ENCODE results near the gene IL32. TPM values are rescaled to one million over a fixed set of nuclear protein-coding genes. Genes with fewer than 3 reads are reported as not detected.

Gene IL32
- total and polyA plus RNA-seq, 2 donors, result 175 to 343 TPM

DNA sequence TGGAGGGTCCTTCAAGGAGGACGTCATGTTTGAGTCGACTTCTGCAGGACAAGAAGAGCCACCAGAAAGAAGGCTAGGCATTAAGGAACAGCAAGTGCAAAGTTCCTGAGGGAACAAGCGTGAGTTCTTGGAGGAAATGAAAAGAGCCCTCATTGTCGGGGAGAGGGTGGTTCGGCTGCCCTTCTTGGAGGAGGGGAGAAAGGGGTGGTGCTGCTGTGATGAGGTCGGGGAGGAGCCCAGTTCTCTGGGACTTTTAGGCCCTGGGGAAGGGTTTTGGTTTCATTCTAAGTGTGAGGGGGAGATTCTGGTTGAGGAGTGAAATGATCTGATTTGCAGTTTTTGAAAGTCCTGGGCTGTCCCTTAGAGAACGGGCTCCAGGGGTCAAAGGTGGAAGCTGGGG is 32.8 kb upstream of the IL32 start:
- no peak overlapping the region for H3K4me3 ChIP-seq (ENCODE audit: low read length in 2 of 2)
- 52% methylated on average over 7 of the region's 7 CpGs for WGBS
- H3K9me3 ChIP-seq (ENCODE audit: control insufficient read depth in 2 of 2, insufficient read depth in 1 of 2, low read length in 1 of 2), result peaks cover 0 to 11% of the 10 kb centered on the region in 2 donors
- H3K36me3 ChIP-seq (ENCODE audit: control insufficient read depth in 2 of 2, insufficient read depth in 2 of 2, low read length in 1 of 2), result peaks cover 0 to under 1% of the 10 kb centered on the region in 2 donors
- H3K27ac ChIP-seq (ENCODE audit: low read depth in 1 of 2, low read length in 1 of 2), result no peak overlapping the region
- DNase-seq (ENCODE audit: low read depth in 6 of 9, low spot score in 9 of 9), result no peak
- H3K4me1 ChIP-seq (ENCODE audit: control insufficient read depth in 2 of 2, insufficient read depth in 2 of 2, low read length in 2 of 2), result peaks cover 13 to 25% of the 10 kb centered on the region in 2 donors
- peaks cover 79 to 94% of the 10 kb centered on the region in 2 donors for H3K27me3 ChIP-seq (ENCODE audit: control insufficient read depth in 2 of 2, insufficient read depth in 1 of 2, low read length in 1 of 2)

DNA sequence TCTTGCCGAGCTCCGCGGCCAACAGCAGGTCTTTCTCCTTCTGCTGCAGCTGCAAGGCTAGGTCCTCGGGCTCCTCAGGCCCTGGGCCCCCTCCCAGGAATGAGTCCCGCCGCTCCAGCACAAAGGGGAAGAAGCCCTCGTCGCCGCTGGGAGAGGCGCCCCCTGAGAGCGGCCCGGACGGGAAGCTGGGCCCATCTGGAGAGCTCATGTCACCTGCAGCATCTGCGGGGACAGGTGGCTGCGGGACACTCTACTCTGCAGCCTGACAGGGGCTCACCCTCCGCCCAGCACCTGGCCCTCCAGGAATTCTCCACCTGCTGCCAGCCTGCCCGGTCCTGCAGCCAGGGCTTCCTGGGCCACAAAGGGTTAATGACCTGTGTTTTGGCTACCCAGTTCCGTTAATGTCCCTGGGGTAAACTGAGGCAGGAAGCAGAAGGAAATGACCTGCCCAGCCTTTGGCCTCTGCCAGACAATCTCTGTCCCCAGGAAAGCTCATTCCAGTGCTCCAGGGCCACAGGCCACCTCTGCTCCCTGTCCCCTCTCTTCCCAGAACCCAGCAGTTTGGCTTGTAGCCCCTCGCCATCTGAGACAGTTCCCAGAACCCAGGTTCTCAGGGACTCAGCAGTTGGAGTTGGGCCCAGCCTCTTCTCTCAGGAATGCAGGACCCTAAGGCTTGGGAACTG is 30.0 kb upstream of the IL32 start:
- H3K4me1 ChIP-seq (ENCODE audit: control insufficient read depth in 2 of 2, insufficient read depth in 2 of 2, low read length in 2 of 2), result peaks cover 0 to 2% of the 10 kb centered on the region in 2 donors
- 31% methylated on average over 19 of the region's 19 CpGs for WGBS

DNA sequence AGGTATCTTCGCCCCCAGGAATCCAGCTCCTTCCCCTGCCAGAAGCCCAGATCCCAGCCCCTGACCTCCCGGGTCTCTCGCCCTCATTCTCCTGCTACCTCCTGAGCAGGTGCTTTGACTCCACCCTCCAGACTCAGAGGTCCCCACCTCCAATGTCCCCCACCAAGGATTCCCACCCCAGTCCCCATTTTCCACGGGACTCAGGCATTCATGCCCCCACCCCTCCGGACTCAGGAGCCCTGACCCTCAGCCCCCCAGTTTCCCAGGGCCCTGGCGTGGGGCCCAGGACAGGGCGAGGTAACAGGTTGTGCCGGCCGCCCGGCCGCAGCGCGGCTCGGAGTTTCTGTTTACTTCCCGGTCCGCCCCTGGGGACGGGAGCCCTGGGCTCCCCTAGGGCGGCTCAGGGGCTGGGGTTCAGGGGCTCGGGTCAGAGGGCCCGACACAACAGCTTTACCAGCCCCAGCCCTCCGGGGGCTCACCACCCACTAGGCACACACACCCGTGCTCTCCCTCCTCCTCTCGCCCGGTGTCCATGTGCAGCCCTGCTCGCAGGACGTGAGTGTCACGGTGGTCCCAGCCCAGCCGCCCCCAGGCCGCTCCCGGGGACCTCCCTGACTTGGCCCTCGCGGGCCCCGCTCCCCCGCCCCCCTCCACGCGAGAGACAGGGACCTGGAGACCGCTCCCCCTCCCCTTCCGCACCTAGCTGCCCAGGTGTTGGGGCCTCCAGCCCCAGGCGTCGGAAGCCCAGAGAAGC is 29.3 kb upstream of the IL32 start:
- H3K4me3 ChIP-seq (ENCODE audit: low read length in 2 of 2), result no peak overlapping the region
- WGBS, result 4% methylated on average over 40 of the region's 40 CpGs
- no peak for DNase-seq (ENCODE audit: low read depth in 6 of 9, low spot score in 9 of 9)
- H3K4me1 ChIP-seq (ENCODE audit: control insufficient read depth in 2 of 2, insufficient read depth in 2 of 2, low read length in 2 of 2), result peaks cover 0 to 2% of the 10 kb centered on the region in 2 donors
- H3K9me3 ChIP-seq (ENCODE audit: control insufficient read depth in 2 of 2, insufficient read depth in 1 of 2, low read length in 1 of 2), result no peaks in the 10 kb centered on the region
- peaks cover 69 to 96% of the 10 kb centered on the region in 2 donors for H3K27me3 ChIP-seq (ENCODE audit: control insufficient read depth in 2 of 2, insufficient read depth in 1 of 2, low read length in 1 of 2)
- no peak overlapping the region for H3K27ac ChIP-seq (ENCODE audit: low read depth in 1 of 2, low read length in 1 of 2)
- no peaks in the 10 kb centered on the region for H3K36me3 ChIP-seq (ENCODE audit: control insufficient read depth in 2 of 2, insufficient read depth in 2 of 2, low read length in 1 of 2)

More for the DNA sequence above, 30.0 kb upstream of the IL32 start:
- Histone ChIP-seq H3K27me3 (ENCODE audit: control insufficient read depth in 2 of 2, insufficient read depth in 1 of 2, low read length in 1 of 2) (peaks cover 76 to 99% of the 10 kb centered on the region in 2 donors), H3K27ac (ENCODE audit: low read depth in 1 of 2, low read length in 1 of 2) (no peak overlapping the region), H3K9me3 (ENCODE audit: control insufficient read depth in 2 of 2, insufficient read depth in 1 of 2, low read length in 1 of 2) (no peaks in the 10 kb centered on the region), H3K4me3 (ENCODE audit: low read length in 2 of 2) (no peak overlapping the region), H3K36me3 (ENCODE audit: control insufficient read depth in 2 of 2, insufficient read depth in 2 of 2, low read length in 1 of 2) (no peaks in the 10 kb centered on the region)
- no peak for DNase-seq (ENCODE audit: low read depth in 6 of 9, low spot score in 9 of 9)

DNA sequence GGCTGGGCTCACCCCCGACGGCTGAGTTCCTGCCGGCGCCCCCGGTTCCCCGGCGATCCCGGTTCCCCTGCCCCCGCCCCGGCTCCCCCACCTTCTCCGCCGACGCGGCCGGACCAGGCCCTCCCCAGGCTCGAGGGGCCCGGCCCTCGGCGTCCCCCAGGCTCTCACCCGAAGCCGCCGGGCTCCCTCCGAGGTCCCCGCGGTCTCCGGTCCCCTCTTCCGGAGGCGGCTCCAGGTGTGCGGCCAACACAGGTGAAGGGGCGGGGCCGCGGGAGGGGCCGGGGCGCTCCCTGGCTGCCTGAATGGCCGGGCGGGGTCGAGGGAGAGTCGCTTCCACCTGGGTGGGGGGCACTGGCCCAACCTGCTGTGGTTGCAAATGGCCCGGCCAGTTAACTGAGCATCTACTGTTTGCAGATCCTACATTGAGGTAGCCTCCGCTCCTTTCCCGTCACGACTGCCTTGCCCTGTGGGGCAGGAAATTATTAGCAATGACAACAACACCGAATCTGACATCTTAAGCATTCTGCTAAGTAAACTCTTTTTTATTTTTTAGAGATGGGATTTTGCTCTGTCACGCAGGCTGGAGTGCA is 28.6 kb upstream of the IL32 start, which contains the start of gene BICDL2:
BICDL2 (minus strand) TSS at position 219 of the 590 bp plus-strand sequence. CDS start 1,448 bp downstream, outside the sequence.
- Histone ChIP-seq H3K9me3 (ENCODE audit: control insufficient read depth in 2 of 2, insufficient read depth in 1 of 2, low read length in 1 of 2) (no peaks in the 10 kb centered on the region), H3K4me1 (ENCODE audit: control insufficient read depth in 2 of 2, insufficient read depth in 2 of 2, low read length in 2 of 2) (peaks cover 0 to 2% of the 10 kb centered on the region in 2 donors), H3K27me3 (ENCODE audit: control insufficient read depth in 2 of 2, insufficient read depth in 1 of 2, low read length in 1 of 2) (peaks cover 68 to 97% of the 10 kb centered on the region in 2 donors), H3K4me3 (ENCODE audit: low read length in 2 of 2) (no peak within 1 kb of the TSS), H3K27ac (ENCODE audit: low read depth in 1 of 2, low read length in 1 of 2) (no peak within 1 kb of the TSS), H3K36me3 (ENCODE audit: control insufficient read depth in 2 of 2, insufficient read depth in 2 of 2, low read length in 1 of 2) (no peaks in the 10 kb centered on the region)
- 10% methylated on average over 44 of the region's 44 CpGs for WGBS
- DNase-seq (ENCODE audit: low read depth in 6 of 9, low spot score in 9 of 9), result no peak

DNA sequence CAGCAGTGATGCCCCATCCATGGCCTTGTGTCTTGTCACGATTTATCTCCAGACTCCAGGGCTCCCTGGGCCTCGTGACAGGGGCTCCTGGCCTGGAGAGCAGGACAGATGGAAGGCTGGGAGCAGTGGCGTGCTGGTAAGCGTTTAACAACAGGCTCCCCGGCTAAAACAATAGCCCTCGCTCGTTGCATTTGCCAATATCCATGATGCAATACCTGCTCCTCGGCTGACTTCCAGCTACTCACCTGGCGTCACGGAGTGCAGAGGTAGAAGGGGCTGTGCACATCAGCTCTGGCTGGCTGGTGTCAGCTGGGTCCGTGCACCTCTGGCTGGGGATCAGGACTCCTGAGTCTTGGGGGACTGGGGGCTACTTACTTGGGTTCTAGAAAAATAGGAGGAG is 27.2 kb upstream of the IL32 start:
- Histone ChIP-seq H3K9me3 (ENCODE audit: control insufficient read depth in 2 of 2, insufficient read depth in 1 of 2, low read length in 1 of 2) (no peaks in the 10 kb centered on the region), H3K27me3 (ENCODE audit: control insufficient read depth in 2 of 2, insufficient read depth in 1 of 2, low read length in 1 of 2) (peaks cover 65 to 97% of the 10 kb centered on the region in 2 donors), H3K36me3 (ENCODE audit: control insufficient read depth in 2 of 2, insufficient read depth in 2 of 2, low read length in 1 of 2) (no peaks in the 10 kb centered on the region), H3K4me1 (ENCODE audit: control insufficient read depth in 2 of 2, insufficient read depth in 2 of 2, low read length in 2 of 2) (peaks cover 0 to 2% of the 10 kb centered on the region in 2 donors), H3K4me3 (ENCODE audit: low read length in 2 of 2) (no peak overlapping the region), H3K27ac (ENCODE audit: low read depth in 1 of 2, low read length in 1 of 2) (no peak overlapping the region)
- DNase-seq (ENCODE audit: low read depth in 6 of 9, low spot score in 9 of 9), result no peak
- WGBS, result 50% methylated on average over 11 of the region's 11 CpGs

DNA sequence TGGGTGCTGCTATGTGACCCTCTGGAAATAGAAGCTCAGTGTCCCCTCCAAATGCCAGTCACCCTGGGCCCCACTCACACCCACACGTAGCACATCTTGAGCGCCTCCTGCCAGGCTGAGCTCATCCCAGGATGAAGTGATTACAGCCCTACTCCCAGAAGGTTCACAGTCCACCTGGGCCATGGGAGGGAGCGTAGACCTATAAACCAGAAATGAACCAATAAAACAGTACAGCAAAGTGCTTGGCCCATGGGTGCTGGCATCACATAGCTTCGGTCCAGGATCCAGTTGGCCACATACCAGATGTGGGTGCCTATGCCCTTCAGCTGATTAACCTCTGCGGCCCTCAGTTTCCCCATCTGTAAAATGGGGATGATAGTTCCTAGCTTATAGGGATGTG is 26.5 kb upstream of the IL32 start:
- Histone ChIP-seq H3K4me1 (ENCODE audit: control insufficient read depth in 2 of 2, insufficient read depth in 2 of 2, low read length in 2 of 2) (peaks cover 0 to 2% of the 10 kb centered on the region in 2 donors), H3K9me3 (ENCODE audit: control insufficient read depth in 2 of 2, insufficient read depth in 1 of 2, low read length in 1 of 2) (no peaks in the 10 kb centered on the region), H3K27ac (ENCODE audit: low read depth in 1 of 2, low read length in 1 of 2) (no peak overlapping the region), H3K27me3 (ENCODE audit: control insufficient read depth in 2 of 2, insufficient read depth in 1 of 2, low read length in 1 of 2) (peaks cover 65 to 97% of the 10 kb centered on the region in 2 donors), H3K4me3 (ENCODE audit: low read length in 2 of 2) (no peak overlapping the region), H3K36me3 (ENCODE audit: control insufficient read depth in 2 of 2, insufficient read depth in 2 of 2, low read length in 1 of 2) (no peaks in the 10 kb centered on the region)
- 87% methylated on average over 5 of the region's 5 CpGs for WGBS
- no peak for DNase-seq (ENCODE audit: low read depth in 6 of 9, low spot score in 9 of 9)

DNA sequence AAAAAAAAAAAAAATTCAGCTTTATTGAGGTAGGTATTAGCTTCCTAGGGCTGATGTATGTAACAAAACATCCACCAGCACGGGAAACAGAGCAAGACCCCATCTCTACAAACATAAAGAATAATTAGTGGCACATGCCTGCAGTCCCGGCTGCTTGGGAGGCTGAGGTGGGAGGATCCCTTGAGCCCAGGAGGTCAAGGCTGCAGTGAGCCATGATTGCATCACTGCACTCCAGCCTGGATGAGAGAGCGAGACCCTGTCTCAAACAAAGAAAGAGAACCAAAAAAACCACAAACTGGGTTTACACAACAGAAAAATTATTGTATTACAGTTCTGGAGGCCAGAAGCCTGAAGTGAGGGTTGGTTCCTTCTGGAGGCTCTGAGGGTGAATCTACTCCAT is 23.1 kb upstream of the IL32 start:
- H3K4me1 ChIP-seq (ENCODE audit: control insufficient read depth in 2 of 2, insufficient read depth in 2 of 2, low read length in 2 of 2), result peaks cover 3 to 14% of the 10 kb centered on the region in 2 donors
- peaks cover 0 to 13% of the 10 kb centered on the region in 2 donors for H3K9me3 ChIP-seq (ENCODE audit: control insufficient read depth in 2 of 2, insufficient read depth in 1 of 2, low read length in 1 of 2)
- no peak overlapping the region for H3K4me3 ChIP-seq (ENCODE audit: low read length in 2 of 2)
- H3K27ac ChIP-seq (ENCODE audit: low read depth in 1 of 2, low read length in 1 of 2), result no peak overlapping the region
- H3K27me3 ChIP-seq (ENCODE audit: control insufficient read depth in 2 of 2, insufficient read depth in 1 of 2, low read length in 1 of 2), result peaks cover 69 to 97% of the 10 kb centered on the region in 2 donors
- no peaks in the 10 kb centered on the region for H3K36me3 ChIP-seq (ENCODE audit: control insufficient read depth in 2 of 2, insufficient read depth in 2 of 2, low read length in 1 of 2)
- WGBS, result 95% methylated on average over 3 of the region's 3 CpGs
- DNase-seq (ENCODE audit: low read depth in 6 of 9, low spot score in 9 of 9), result no peak

DNA sequence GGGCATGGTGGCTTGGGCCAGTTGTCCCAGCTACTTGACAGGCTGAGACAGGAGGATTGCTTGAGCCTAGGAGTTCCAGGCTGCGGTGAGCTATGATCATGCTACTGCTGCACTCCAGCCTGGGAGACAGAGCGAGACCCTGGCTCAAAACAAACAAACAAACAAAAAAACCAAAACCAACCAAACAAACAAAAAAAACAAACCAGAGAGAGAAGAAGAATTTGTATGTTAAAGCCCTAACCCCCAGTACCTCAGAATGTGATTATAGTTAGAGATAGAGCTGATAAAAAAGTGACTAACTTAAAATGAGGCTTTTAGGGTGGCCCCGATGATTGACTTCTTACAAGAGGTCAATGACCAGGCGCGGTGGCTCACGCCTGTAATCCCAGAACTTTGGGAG is 20.7 kb upstream of the IL32 start:
- 92% methylated on average over 6 of the region's 6 CpGs for WGBS
- DNase-seq (ENCODE audit: low read depth in 6 of 9, low spot score in 9 of 9), result no peak
- Histone ChIP-seq H3K4me1 (ENCODE audit: control insufficient read depth in 2 of 2, insufficient read depth in 2 of 2, low read length in 2 of 2) (peaks cover 3 to 14% of the 10 kb centered on the region in 2 donors), H3K27ac (ENCODE audit: low read depth in 1 of 2, low read length in 1 of 2) (no peak overlapping the region), H3K27me3 (ENCODE audit: control insufficient read depth in 2 of 2, insufficient read depth in 1 of 2, low read length in 1 of 2) (peaks cover 67 to 97% of the 10 kb centered on the region in 2 donors), H3K9me3 (ENCODE audit: control insufficient read depth in 2 of 2, insufficient read depth in 1 of 2, low read length in 1 of 2) (peaks cover 0 to 13% of the 10 kb centered on the region in 2 donors), H3K36me3 (ENCODE audit: control insufficient read depth in 2 of 2, insufficient read depth in 2 of 2, low read length in 1 of 2) (no peaks in the 10 kb centered on the region), H3K4me3 (ENCODE audit: low read length in 2 of 2) (no peak overlapping the region)

Data from thymus (tissue), 11 donors.